K562 (cell line): ENCODE data around the gene ZSCAN25. TPM values are rescaled to one million over a fixed set of nuclear protein-coding genes. Genes with fewer than 3 reads are reported as not detected.

Experiments
- ATAC-seq: fragments of 200-7000 bp; cut with Tn5 transposase; 3 replicates; pipeline ENCODE4 v1.9.1; 2020; ENCODE audit warnings: moderate library complexity
- BruUV-seq: library from RNA; stranded (reverse); fragments of 400-500 nt; replicated peaks from 2 replicates; lab custom pipeline; 2021; lab: Mats Ljungman, UMichigan
- CTCF ChIA-PET: fragments of 300-600 bp; formaldehyde crosslinking; extraction: SDS; loops from one replicate; lab custom pipeline; 2021; ENCODE audit warnings: low intra/inter-chr PET ratio; lab: Yijun Ruan, JAX
- POLR2A ChIA-PET: fragments of 300-600, 350-650 bp; sonication (Branson Sonifier 250); formaldehyde crosslinking; extraction: SDS; loops from one replicate; lab custom pipeline; 2021; ENCODE audit warnings: antibody characterized with exemption, inconsistent platforms; lab: Yijun Ruan, JAX
- DNase-seq, 4 experiments: peaks; one replicate each; pipeline versions ENCODE4 v3.0.0 to v3.0.0-alpha.2; 2011 to 2018; ENCODE audit warnings: low spot score in 3 of 4, mixed read lengths in 3 of 4; ENCODE audit errors: extremely low read depth in 1 of 4
- FAIRE-seq: peaks from 2 replicates; lab custom pipeline; 2011; peaks lifted over from hg19 to GRCh38; lab: Jason Lieb, UNC
- H2AFZ ChIP-seq: 2 replicates; pipeline ENCODE4 v1.6.0; 2011; ENCODE audit warnings: low read depth, low read length, control low read depth, inconsistent platforms
- H3K27ac ChIP-seq: fragments of 200-600 bp; 3 replicates; pipeline ENCODE4 v1.8.0; 2011; ENCODE audit warnings: low read depth, mild to moderate bottlenecking, control low read depth, inconsistent platforms, low read length, moderate library complexity, mixed read lengths; ENCODE audit errors: extremely low read depth
- H3K27me3 ChIP-seq, 2 experiments: fragments of 300-600 bp in 1 of 2; 2 replicates in 1 of 2; 3 replicates in 1 of 2; pipeline versions ENCODE4 v1.6.0 to v1.8.0; 2011; ENCODE audit warnings: inconsistent platforms in 2 of 2, low read length in 2 of 2, mild to moderate bottlenecking in 1 of 2, mixed read lengths in 1 of 2, moderate library complexity in 1 of 2; ENCODE audit not compliant: control insufficient read depth in 2 of 2, insufficient read depth in 2 of 2
- H3K36me3 ChIP-seq: fragments of 300-600 bp; 3 replicates; pipeline ENCODE4 v1.8.0; 2011; ENCODE audit warnings: mild to moderate bottlenecking, low read length, inconsistent platforms; ENCODE audit not compliant: control insufficient read depth, insufficient read depth
- H3K4me1 ChIP-seq, 2 experiments: fragments of 200-600 bp in 1 of 2; replicated peaks in 1 of 2; 2 replicates in 1 of 2; 3 replicates in 1 of 2; pipeline versions ENCODE4 v1.5.1 to v1.8.0; 2011; ENCODE audit warnings: inconsistent platforms in 2 of 2, low read length in 2 of 2, mild to moderate bottlenecking in 1 of 2, mixed read lengths in 1 of 2, moderate library complexity in 1 of 2; ENCODE audit not compliant: control insufficient read depth in 2 of 2, insufficient read depth in 2 of 2
- H3K4me2 ChIP-seq: 2 replicates; pipeline ENCODE4 v1.6.1; 2011; ENCODE audit warnings: low read length, control low read depth, inconsistent platforms, mixed read lengths; ENCODE audit not compliant: insufficient read depth
- H3K4me3 ChIP-seq: fragments of 200-600 bp; sonication (generic), shearing (Covaris generic); 2 replicates; pipeline ENCODE4 v1.5.1; 2016; ENCODE audit warnings: control low read depth, inconsistent platforms
- H3K79me2 ChIP-seq: fragments of 200-600 bp; 3 replicates; pipeline ENCODE4 v1.8.0; 2011; ENCODE audit warnings: low read length, inconsistent platforms; ENCODE audit not compliant: control insufficient read depth, insufficient read depth
- H3K9ac ChIP-seq, 2 experiments: 2 replicates each; pipeline versions ENCODE4 v1.6.0 to v1.6.1; 2011; ENCODE audit warnings: low read depth in 2 of 2, low read length in 2 of 2, control low read depth in 1 of 2, inconsistent platforms in 1 of 2, mild to moderate bottlenecking in 1 of 2, mixed read lengths in 1 of 2; ENCODE audit not compliant: insufficient read depth in 1 of 2
- H3K9me1 ChIP-seq: one replicate; pipeline ENCODE4 v1.6.0; 2011; ENCODE audit warnings: inconsistent platforms, mild to moderate bottlenecking, low read length, moderate library complexity; ENCODE audit not compliant: control insufficient read depth, insufficient read depth
- H3K9me3 ChIP-seq: replicated peaks from 2 replicates; pipeline ENCODE4 v1.5.1; 2011; ENCODE audit warnings: low read depth, low read length, inconsistent platforms; ENCODE audit not compliant: control insufficient read depth, insufficient read depth
- H4K20me1 ChIP-seq: replicated peaks from 2 replicates; pipeline ENCODE4 v1.6.1; 2011; ENCODE audit warnings: low read length, inconsistent platforms, mixed read lengths; ENCODE audit not compliant: control insufficient read depth, insufficient read depth
- BCLAF1 ChIP-seq, 2 experiments: fragments of 450-650 bp in 1 of 2; IDR thresholded peaks; 2 replicates each; pipeline ENCODE4 v1.6.1; 2011 to 2017; ENCODE audit warnings: low read depth in 2 of 2, antibody characterized with exemption in 1 of 2, borderline replicate concordance in 1 of 2, low read length in 1 of 2, mild to moderate bottlenecking in 1 of 2, mixed read lengths in 1 of 2; ENCODE audit not compliant: control insufficient read depth in 1 of 2
- BMI1 ChIP-seq: fragments of 150-350 bp; IDR thresholded peaks from 2 replicates; pipeline ENCODE4 v1.6.1; 2014; ENCODE audit warnings: low read length
- DDX20 ChIP-seq: fragments of 450-650 bp; IDR thresholded peaks from 2 replicates; pipeline ENCODE4 v1.6.1; 2016; ENCODE audit warnings: missing genetic modification characterization, low read depth, mild to moderate bottlenecking, missing compliant biosample characterization, moderate library complexity
- E2F6 ChIP-seq, 2 experiments: IDR thresholded peaks; 2 replicates each; pipeline ENCODE4 v1.6.1; 2011; ENCODE audit warnings: borderline replicate concordance in 1 of 2, control low read depth in 1 of 2, low read depth in 1 of 2, low read length in 1 of 2, mild to moderate bottlenecking in 1 of 2, mixed read lengths in 1 of 2, moderate library complexity in 1 of 2; ENCODE audit not compliant: insufficient read depth in 1 of 2, insufficient read length in 1 of 2, poor library complexity in 1 of 2, severe bottlenecking in 1 of 2; ENCODE audit errors: extremely low read depth in 1 of 2
- ERF ChIP-seq: fragments of 450-650 bp; formaldehyde crosslinking; IDR thresholded peaks from 2 replicates; pipeline ENCODE4 v1.4.0; 2020; ENCODE audit warnings: mild to moderate bottlenecking, mixed read lengths
- ETS1 ChIP-seq: conservative IDR thresholded peaks from 2 replicates; pipeline ENCODE4 v1.6.1; 2011; ENCODE audit warnings: low read depth, mild to moderate bottlenecking, low read length; ENCODE audit not compliant: control insufficient read depth
- ETS2 ChIP-seq: IDR thresholded peaks from 2 replicates; pipeline ENCODE4 v1.6.1; 2016; ENCODE audit warnings: borderline replicate concordance, missing genetic modification characterization, mild to moderate bottlenecking, moderate library complexity, missing compliant biosample characterization; ENCODE audit not compliant: poor library complexity, severe bottlenecking
- ETV6 ChIP-seq, 3 experiments: fragments of 150-350 bp in 1 of 3; sonication (generic) in 1 of 3; formaldehyde crosslinking in 1 of 3; IDR thresholded peaks; 2 replicates each; pipeline versions ENCODE4 v1.6.1 to v1.8.0; 2014 to 2022; ENCODE audit warnings: borderline replicate concordance in 2 of 3, low read depth in 2 of 3, antibody characterized with exemption in 1 of 3, low read length in 1 of 3, mild to moderate bottlenecking in 1 of 3, missing genetic modification reagents in 1 of 3
- PRDM10 ChIP-seq: fragments of 450-650 bp; IDR thresholded peaks from 2 replicates; pipeline ENCODE4 v1.6.1; 2018; ENCODE audit not compliant: partially characterized antibody
- ZNF232 ChIP-seq: sonication (generic); formaldehyde crosslinking; IDR thresholded peaks from 2 replicates; pipeline ENCODE4 v1.8.0; 2022; ENCODE audit warnings: mild to moderate bottlenecking, missing genetic modification reagents
- ZNF551 ChIP-seq: fragments of 250-450 bp; sonication (Bioruptor Pico); IDR thresholded peaks from 2 replicates; pipeline ENCODE4 v1.5.0; 2021; ENCODE audit warnings: mild to moderate bottlenecking, moderate library complexity
- WGBS: fragments of 100-300 bp; shearing (Covaris generic); methylation state at CpG from one replicate; pipeline ENCODE4 v1.1.6; 2016; ENCODE audit warnings: low coverage, mixed read lengths; ENCODE audit not compliant: insufficient coverage; ENCODE audit errors: missing lambda C conversion rate; 5-methylcytosine and 5-hydroxymethylcytosine counted together
- in situ Hi-C: fragments of 300-500 bp; cut with MboI; formaldehyde crosslinking; loops from 4 replicates; pipeline ENCODE4 v1.15.0; 2018; ENCODE audit warnings: inconsistent platforms, mixed read lengths
- intact Hi-C: fragments of 100-400 bp; cut with micrococcal nuclease; formaldehyde crosslinking; loops from 2 replicates; pipeline ENCODE4 v1.14.2; 2022
- polyA plus RNA-seq, 8 experiments: library from polyadenylated mRNA; depleted of rRNA in 4 of 8; stranded (reverse) in 5 of 8; unstranded in 3 of 8; fragments of >200 nt; fragmentation: Nextera tagmentation in 2 of 8; fragmentation: Illumina TruSeq in 1 of 8; extraction: Ambion mirVana in 2 of 8; extraction: Trizol in 1 of 8; gene quantifications; 2 replicates each; pipeline versions ENCODE4 v1.2.1 to v1.2.3, GENCODE V29; 2011 to 2014; ENCODE audit warnings: inconsistent platforms in 1 of 8, missing spikeins in 1 of 8
- total RNA-seq, 7 experiments: library from RNA; depleted of rRNA in 6 of 7; stranded (reverse); fragments of >200 nt in 6 of 7; fragmentation: Illumina TruSeq in 2 of 7; extraction: Trizol in 2 of 7; gene quantifications; 2 replicates each; pipeline versions ENCODE4 v1.2.1 to v1.2.3, GENCODE V29; 2011 to 2021; ENCODE audit warnings: low replicate concordance in 1 of 7

The ZSCAN25 gene
- total and polyA plus RNA-seq, 9 of the 15 experiments (the other 6 are each of a cell fraction or from before 2014, with no cell fraction given): 0.94 to 18.4 (median 12.8) TPM

- CTCF ChIA-PET: no interaction called here
- TF ChIP-seq ETS1 (no peak), PRDM10 (no peak), BCLAF1 (IDR thresholded peaks at IDR 0.05; ENCODE audit: borderline replicate concordance in 1 of 2, control insufficient read depth in 1 of 2, low read depth in 2 of 2, low read length in 1 of 2) (no peak), ETV6 (IDR thresholded peaks at IDR 0.05; ENCODE audit: borderline replicate concordance in 1 of 2, low read depth in 2 of 2, low read length in 1 of 2) (no peak), ETV6 (CRISPR knock-in tag; IDR thresholded peaks at IDR 0.05; ENCODE audit: borderline replicate concordance) (no peak), ZNF232 (no peak), ETS2 (no peak), E2F6 (IDR thresholded peaks at IDR 0.05; ENCODE audit: borderline replicate concordance in 1 of 2, extremely low read depth in 1 of 2, insufficient read depth in 1 of 2, insufficient read length in 1 of 2, low read depth in 1 of 2, low read length in 1 of 2, poor library complexity in 1 of 2, severe bottlenecking in 1 of 2) (no peak), DDX20 (no peak), ZNF551 (CRISPR knock-in tag) (no peak), ERF (CRISPR knock-in tag) (no peak), BMI1 (no peak)
These were observed 2.0 kb downstream of the ZSCAN25 start for GRCh38 chr7:99618726-99619125.

More at GRCh38 chr7:99618726-99619125, 2.0 kb downstream of the ZSCAN25 start:
- DNase-seq (no peak), ATAC-seq (no peak), FAIRE-seq (no peak)
- Histone ChIP-seq H3K4me1 (peaks cover 9 to 20% of the 10 kb centered on the region in 2 experiments; a peak in 4 of 5 replicates), H3K27ac (no peak overlapping the region), H3K4me3 (no peak overlapping the region), H3K4me2 (no peak overlapping the region), H4K20me1 (peaks cover 5% of the 10 kb centered on the region; the same call in 1 of the 2 replicates), H2AFZ (no peak overlapping the region), H3K9me3 (peaks cover 3% of the 10 kb centered on the region; the same call in 1 of the 2 replicates), H3K27me3 (no peaks in the 10 kb centered on the region), H3K9ac (no peak overlapping the region), H3K36me3 (peaks cover 56% of the 10 kb centered on the region), H3K79me2 (peaks cover 16% of the 10 kb centered on the region), H3K9me1 (no peaks in the 10 kb centered on the region)
- in situ Hi-C loops: no loop called here
- BruUV-seq: no TSS peak
- POLR2A ChIA-PET: interaction anchor here (3.5 kb wide), 1 partner anchor 12 kb away, joined by 29 read pairs; no protein-coding TSS in a partner anchor
- intact Hi-C loops: no loop called here
- 91% methylated on average over 3 of the region's 3 CpGs for WGBS
